K562 (cell line): ENCODE data around the gene CAPZA3. TPM values are rescaled to one million over a fixed set of nuclear protein-coding genes. Genes with fewer than 3 reads are reported as not detected.
A peak's percentile ranks its signal among the peaks of the same experiment; 100 is the strongest.

ENCODE experiments used
- ASH1L ChIP-seq: fragments of 450-650 bp; IDR thresholded peaks from 2 replicates; pipeline ENCODE4 v1.6.1; 2018; ENCODE audit warnings: borderline replicate concordance, mild to moderate bottlenecking, low read depth; ENCODE audit not compliant: partially characterized antibody
- BDP1 ChIP-seq: IDR thresholded peaks from 3 replicates; pipeline ENCODE4 v1.6.1; 2011; ENCODE audit not compliant: insufficient read length, insufficient read depth
- DNMT1 ChIP-seq: fragments of 450-650 bp; IDR thresholded peaks from 2 replicates; pipeline ENCODE4 v1.6.1; 2016; ENCODE audit warnings: antibody characterized with exemption, mild to moderate bottlenecking
- GABPB2 ChIP-seq: fragments of 250-450 bp; sonication (Bioruptor Pico); conservative IDR thresholded peaks from 2 replicates; pipeline ENCODE4 v1.5.1; 2021; ENCODE audit warnings: mild to moderate bottlenecking
- JUND ChIP-seq, 2 experiments: IDR thresholded peaks; 2 replicates in 1 of 2; 3 replicates in 1 of 2; pipeline ENCODE4 v1.6.1; 2011; ENCODE audit warnings: borderline replicate concordance in 2 of 2, low read depth in 2 of 2, low read length in 2 of 2, improper control_type of control experiment in 1 of 2, missing biosample characterization in 1 of 2, missing genetic modification characterization in 1 of 2, missing genetic modification reagents in 1 of 2
- KDM2B ChIP-seq: fragments of 250-450 bp; sonication (Bioruptor Pico); IDR thresholded peaks from 2 replicates; pipeline ENCODE4 v1.8.0; 2021; ENCODE audit warnings: mild to moderate bottlenecking, moderate library complexity
- KLF1 ChIP-seq: fragments of 450-650 bp; IDR thresholded peaks from 2 replicates; pipeline ENCODE4 v1.6.1; 2016; ENCODE audit warnings: missing genetic modification characterization, missing compliant biosample characterization
- MCM5 ChIP-seq: fragments of 450-650 bp; IDR thresholded peaks from 2 replicates; pipeline ENCODE4 v1.6.1; 2016; ENCODE audit warnings: low read depth
- OTX1 ChIP-seq: fragments of 450-650 bp; formaldehyde crosslinking; IDR thresholded peaks from 2 replicates; pipeline ENCODE4 v1.4.0; 2022; ENCODE audit warnings: mild to moderate bottlenecking
- PPARD ChIP-seq: fragments of 250-450 bp; sonication (Bioruptor Pico); IDR thresholded peaks from 2 replicates; pipeline ENCODE4 v1.8.0; 2022; ENCODE audit warnings: inconsistent platforms, mild to moderate bottlenecking, moderate library complexity
- RB1 ChIP-seq: fragments of 450-650 bp; IDR thresholded peaks from 2 replicates; pipeline ENCODE4 v1.6.1; 2017; ENCODE audit warnings: low read depth, mild to moderate bottlenecking
- SMARCC2 ChIP-seq: fragments of 450-650 bp; IDR thresholded peaks from 2 replicates; pipeline ENCODE4 v1.6.1; 2017; ENCODE audit warnings: antibody characterized with exemption, moderate library complexity, mild to moderate bottlenecking, low read depth
- TCF7 ChIP-seq: sonication (generic); IDR thresholded peaks from 2 replicates; pipeline ENCODE4 v1.6.1; 2016; ENCODE audit warnings: antibody characterized with exemption, borderline replicate concordance
- TGIF2 ChIP-seq: sonication (generic); formaldehyde crosslinking; IDR thresholded peaks from 2 replicates; pipeline ENCODE4 v1.8.1; 2022; ENCODE audit warnings: mild to moderate bottlenecking, missing genetic modification reagents, moderate library complexity
- TRIM28 ChIP-seq: fragments of 450-650 bp; IDR thresholded peaks from 2 replicates; pipeline ENCODE4 v1.6.1; 2017
- YBX1 ChIP-seq: fragments of 450-650 bp; IDR thresholded peaks from 2 replicates; pipeline ENCODE4 v1.7.1; 2016; ENCODE audit warnings: mild to moderate bottlenecking
- ZC3H4 ChIP-seq: sonication (generic); formaldehyde crosslinking; IDR thresholded peaks from 2 replicates; pipeline ENCODE4 v1.9.0; 2021; ENCODE audit warnings: missing genetic modification reagents, borderline replicate concordance
- ZNF143 ChIP-seq: sonication (generic); formaldehyde crosslinking; IDR thresholded peaks from 2 replicates; pipeline ENCODE4 v1.9.0; 2022; ENCODE audit warnings: mild to moderate bottlenecking, missing genetic modification reagents
- ZNF77 ChIP-seq: fragments of 250-450 bp; sonication (Bioruptor Pico); IDR thresholded peaks from 2 replicates; pipeline ENCODE4 v1.5.0; 2020
- polyA plus RNA-seq, 8 experiments: library from polyadenylated mRNA; depleted of rRNA in 4 of 8; stranded (reverse) in 5 of 8; unstranded in 3 of 8; fragments of >200 nt; fragmentation: Nextera tagmentation in 2 of 8; fragmentation: Illumina TruSeq in 1 of 8; extraction: Ambion mirVana in 2 of 8; extraction: Trizol in 1 of 8; gene quantifications; 2 replicates each; pipeline versions ENCODE4 v1.2.1 to v1.2.3, GENCODE V29; 2011 to 2014; ENCODE audit warnings: inconsistent platforms in 1 of 8, missing spikeins in 1 of 8
- total RNA-seq, 7 experiments: library from RNA; depleted of rRNA in 6 of 7; stranded (reverse); fragments of >200 nt in 6 of 7; fragmentation: Illumina TruSeq in 2 of 7; extraction: Trizol in 2 of 7; gene quantifications; 2 replicates each; pipeline versions ENCODE4 v1.2.1 to v1.2.3, GENCODE V29; 2011 to 2021; ENCODE audit warnings: low replicate concordance in 1 of 7
- TF ChIP-seq, protein P1 (sequence below): IDR thresholded peaks from 3 replicates; pipeline ENCODE4 v1.6.1; 2011; ENCODE audit warnings: borderline replicate concordance, mild to moderate bottlenecking, moderate library complexity; ENCODE audit not compliant: insufficient read length; ENCODE audit errors: extremely low read depth
- TF ChIP-seq, protein P2 (sequence below): fragments of 450-650 bp; IDR thresholded peaks from 2 replicates; pipeline ENCODE4 v1.6.1; 2016
- TF ChIP-seq, protein P3 (sequence below): sonication (generic); formaldehyde crosslinking; IDR thresholded peaks from 2 replicates; pipeline ENCODE4 v1.8.0; 2022; ENCODE audit warnings: mild to moderate bottlenecking, low read depth, missing genetic modification reagents
- TF ChIP-seq, protein P4 (sequence below): sonication (generic); formaldehyde crosslinking; IDR thresholded peaks from 2 replicates; pipeline ENCODE4 v1.8.1; 2023; ENCODE audit warnings: mild to moderate bottlenecking, missing genetic modification reagents

The CAPZA3 gene
- total and polyA plus RNA-seq, 9 of the 15 experiments (the other 6 are each of a cell fraction or from before 2014, with no cell fraction given) = not detected

DNA sequence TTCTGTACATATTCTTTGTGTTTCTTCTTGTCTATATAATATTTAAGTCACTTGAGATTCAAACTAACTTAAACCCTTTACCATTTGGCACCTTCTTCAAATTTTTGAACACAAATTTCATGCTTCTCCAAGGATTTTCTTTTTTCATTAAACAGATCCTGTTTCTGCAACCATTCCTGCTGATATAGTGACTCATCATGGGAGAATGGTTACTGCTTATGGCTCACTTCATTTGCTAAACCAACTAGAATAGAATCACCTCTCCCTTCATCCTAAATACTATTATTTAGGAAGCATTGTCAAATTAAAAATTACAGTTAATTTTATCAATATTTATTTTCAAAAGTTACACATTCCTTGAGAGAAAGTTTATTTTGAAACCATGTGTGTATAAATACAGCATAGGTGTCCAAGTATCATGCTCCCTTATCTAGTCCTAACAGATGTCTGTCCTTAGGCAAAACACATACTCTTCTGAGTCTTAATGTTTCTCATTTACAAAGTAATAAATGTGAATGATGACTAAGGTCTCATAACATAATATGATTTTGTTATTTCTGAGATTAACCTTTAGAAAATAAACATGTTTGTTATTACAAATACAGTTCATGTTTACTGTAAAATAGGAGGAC, 40.8 kb upstream of the CAPZA3 start (continued):
- TF ChIP-seq, protein P1, sequence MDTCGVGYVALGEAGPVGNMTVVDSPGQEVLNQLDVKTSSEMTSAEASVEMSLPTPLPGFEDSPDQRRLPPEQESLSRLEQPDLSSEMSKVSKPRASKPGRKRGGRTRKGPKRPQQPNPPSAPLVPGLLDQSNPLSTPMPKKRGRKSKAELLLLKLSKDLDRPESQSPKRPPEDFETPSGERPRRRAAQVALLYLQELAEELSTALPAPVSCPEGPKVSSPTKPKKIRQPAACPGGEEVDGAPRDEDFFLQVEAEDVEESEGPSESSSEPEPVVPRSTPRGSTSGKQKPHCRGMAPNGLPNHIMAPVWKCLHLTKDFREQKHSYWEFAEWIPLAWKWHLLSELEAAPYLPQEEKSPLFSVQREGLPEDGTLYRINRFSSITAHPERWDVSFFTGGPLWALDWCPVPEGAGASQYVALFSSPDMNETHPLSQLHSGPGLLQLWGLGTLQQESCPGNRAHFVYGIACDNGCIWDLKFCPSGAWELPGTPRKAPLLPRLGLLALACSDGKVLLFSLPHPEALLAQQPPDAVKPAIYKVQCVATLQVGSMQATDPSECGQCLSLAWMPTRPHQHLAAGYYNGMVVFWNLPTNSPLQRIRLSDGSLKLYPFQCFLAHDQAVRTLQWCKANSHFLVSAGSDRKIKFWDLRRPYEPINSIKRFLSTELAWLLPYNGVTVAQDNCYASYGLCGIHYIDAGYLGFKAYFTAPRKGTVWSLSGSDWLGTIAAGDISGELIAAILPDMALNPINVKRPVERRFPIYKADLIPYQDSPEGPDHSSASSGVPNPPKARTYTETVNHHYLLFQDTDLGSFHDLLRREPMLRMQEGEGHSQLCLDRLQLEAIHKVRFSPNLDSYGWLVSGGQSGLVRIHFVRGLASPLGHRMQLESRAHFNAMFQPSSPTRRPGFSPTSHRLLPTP = no peak
- TF ChIP-seq GABPB2 (CRISPR knock-in tag) (no peak), MCM5 (no peak), BDP1 (no peak), ZNF143 (CRISPR knock-in tag) (no peak), KDM2B (CRISPR knock-in tag) (no peak), ZC3H4 (CRISPR knock-in tag) (no peak), RB1 (no peak), TCF7 (no peak), DNMT1 (no peak), KLF1 (tag) (no peak), ASH1L (no peak), SMARCC2 (peak; percentile 68; the same call in 1 of the 2 replicates), JUND (IDR thresholded peaks at IDR 0.05; ENCODE audit: borderline replicate concordance, low read depth, low read length) (peak; percentile 25; the same call in 1 of the 2 replicates), JUND (tag; IDR thresholded peaks at IDR 0.05; ENCODE audit: borderline replicate concordance, low read depth, low read length) (no peak; the same call in 1 of the 3 replicates), PPARD (CRISPR knock-in tag) (no peak), TRIM28 (no peak), ZNF77 (CRISPR knock-in tag) (no peak), YBX1 (no peak), OTX1 (CRISPR knock-in tag) (no peak), TGIF2 (CRISPR knock-in tag) (no peak)
- TF ChIP-seq, protein P2, sequence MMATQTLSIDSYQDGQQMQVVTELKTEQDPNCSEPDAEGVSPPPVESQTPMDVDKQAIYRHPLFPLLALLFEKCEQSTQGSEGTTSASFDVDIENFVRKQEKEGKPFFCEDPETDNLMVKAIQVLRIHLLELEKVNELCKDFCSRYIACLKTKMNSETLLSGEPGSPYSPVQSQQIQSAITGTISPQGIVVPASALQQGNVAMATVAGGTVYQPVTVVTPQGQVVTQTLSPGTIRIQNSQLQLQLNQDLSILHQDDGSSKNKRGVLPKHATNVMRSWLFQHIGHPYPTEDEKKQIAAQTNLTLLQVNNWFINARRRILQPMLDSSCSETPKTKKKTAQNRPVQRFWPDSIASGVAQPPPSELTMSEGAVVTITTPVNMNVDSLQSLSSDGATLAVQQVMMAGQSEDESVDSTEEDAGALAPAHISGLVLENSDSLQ = no peak
- TF ChIP-seq, protein P3, sequence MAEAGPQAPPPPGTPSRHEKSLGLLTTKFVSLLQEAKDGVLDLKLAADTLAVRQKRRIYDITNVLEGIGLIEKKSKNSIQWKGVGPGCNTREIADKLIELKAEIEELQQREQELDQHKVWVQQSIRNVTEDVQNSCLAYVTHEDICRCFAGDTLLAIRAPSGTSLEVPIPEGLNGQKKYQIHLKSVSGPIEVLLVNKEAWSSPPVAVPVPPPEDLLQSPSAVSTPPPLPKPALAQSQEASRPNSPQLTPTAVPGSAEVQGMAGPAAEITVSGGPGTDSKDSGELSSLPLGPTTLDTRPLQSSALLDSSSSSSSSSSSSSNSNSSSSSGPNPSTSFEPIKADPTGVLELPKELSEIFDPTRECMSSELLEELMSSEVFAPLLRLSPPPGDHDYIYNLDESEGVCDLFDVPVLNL = no peak
- TF ChIP-seq, protein P4, sequence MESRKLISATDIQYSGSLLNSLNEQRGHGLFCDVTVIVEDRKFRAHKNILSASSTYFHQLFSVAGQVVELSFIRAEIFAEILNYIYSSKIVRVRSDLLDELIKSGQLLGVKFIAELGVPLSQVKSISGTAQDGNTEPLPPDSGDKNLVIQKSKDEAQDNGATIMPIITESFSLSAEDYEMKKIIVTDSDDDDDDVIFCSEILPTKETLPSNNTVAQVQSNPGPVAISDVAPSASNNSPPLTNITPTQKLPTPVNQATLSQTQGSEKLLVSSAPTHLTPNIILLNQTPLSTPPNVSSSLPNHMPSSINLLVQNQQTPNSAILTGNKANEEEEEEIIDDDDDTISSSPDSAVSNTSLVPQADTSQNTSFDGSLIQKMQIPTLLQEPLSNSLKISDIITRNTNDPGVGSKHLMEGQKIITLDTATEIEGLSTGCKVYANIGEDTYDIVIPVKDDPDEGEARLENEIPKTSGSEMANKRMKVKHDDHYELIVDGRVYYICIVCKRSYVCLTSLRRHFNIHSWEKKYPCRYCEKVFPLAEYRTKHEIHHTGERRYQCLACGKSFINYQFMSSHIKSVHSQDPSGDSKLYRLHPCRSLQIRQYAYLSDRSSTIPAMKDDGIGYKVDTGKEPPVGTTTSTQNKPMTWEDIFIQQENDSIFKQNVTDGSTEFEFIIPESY (CRISPR knock-in tag) = no peak
